Measurements from ENCODE around the gene FNDC10.

Gene FNDC10

DNA sequence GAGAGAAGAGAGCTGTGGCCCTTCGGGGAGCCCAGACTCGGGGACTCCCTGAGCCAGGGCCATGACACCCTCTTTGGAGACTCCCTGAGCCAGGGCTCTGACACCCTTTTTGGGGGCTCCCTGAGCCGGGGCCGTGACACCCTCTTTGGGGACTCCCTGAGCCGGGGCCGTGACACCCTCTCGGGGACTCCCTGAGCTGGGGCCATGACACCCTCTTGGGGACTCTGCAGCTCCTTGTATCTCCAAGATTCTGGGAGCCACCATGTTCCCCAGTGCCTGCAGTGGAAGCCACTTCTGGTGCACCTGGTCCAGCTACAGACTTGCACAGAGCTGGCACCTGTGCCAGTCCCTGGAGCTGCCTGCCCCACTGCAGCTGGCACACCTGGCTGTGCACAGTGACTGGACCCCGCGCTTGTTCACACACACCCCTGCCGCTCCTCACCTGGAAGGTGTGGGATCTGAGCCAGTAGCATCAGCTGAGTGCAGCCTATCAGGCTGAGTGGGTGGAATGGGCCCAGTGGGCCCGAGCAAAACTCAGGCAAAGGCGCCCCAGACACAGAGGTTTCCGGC lies 21.5 kb downstream of the FNDC10 start:
- Mint-ChIP-seq H3K4me1 (ENCODE audit: low read depth) (peaks cover 14% of the 10 kb centered on the region), H3K27ac (no peak overlapping the region), H3K27me3 (peaks cover 10% of the 10 kb centered on the region), H3K9me3 (no peaks in the 10 kb centered on the region), H3K36me3 (ENCODE audit: low read depth) (peaks cover 12% of the 10 kb centered on the region), H3K4me3 (no peak overlapping the region)
- no peak for DNase-seq

GRCh38 chr1:1577367-1578011 lies 22.4 kb downstream of the FNDC10 start:
- Mint-ChIP-seq H3K4me1 (ENCODE audit: low read depth) (peaks cover 17% of the 10 kb centered on the region), H3K36me3 (ENCODE audit: low read depth) (peaks cover 21% of the 10 kb centered on the region), H3K27ac (no peak overlapping the region), H3K4me3 (no peak overlapping the region), H3K27me3 (peaks cover 9% of the 10 kb centered on the region), H3K9me3 (no peaks in the 10 kb centered on the region)
- DNase-seq, result no peak

DNA sequence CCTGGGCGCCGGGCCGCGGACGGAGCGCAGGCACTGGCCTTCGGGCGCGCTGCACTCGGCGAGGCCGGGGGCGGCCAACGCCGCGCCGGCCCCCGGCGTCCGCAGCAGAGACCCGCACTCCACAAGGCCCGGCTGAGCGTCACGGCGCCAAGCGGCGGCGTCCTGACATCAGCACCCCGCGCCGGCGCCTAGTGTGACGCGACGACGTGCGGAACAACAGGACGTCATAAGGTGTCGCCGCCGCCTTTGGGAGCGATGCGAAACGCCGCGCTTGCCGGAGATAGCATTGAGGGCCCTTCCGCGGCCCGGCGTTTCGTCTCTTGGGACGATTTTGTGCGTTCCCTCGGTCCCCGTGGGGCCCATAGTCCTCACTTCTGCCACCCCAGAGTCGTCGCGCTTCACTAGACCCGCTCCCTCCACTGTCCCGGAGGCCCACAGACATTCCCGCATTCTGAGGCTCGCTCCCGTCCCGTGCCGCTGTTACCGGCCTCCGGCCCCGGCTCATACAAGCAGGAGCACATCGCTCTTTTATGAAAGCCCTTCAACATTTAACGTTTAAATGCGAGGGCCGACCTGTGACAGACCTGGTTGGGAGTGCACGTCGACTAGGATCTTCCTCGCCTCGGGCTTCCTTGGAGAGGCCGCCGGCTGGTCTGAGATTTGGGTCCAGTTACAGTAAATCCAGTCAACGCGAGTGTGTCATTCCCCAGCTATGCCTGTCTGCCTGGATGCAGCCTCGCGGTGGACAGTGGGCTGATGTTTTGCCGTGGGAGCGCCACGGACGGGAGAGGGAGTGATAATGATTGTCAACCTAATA lies 25.0 kb downstream of the FNDC10 start, which contains the start of gene SSU72:
Gene SSU72 (minus strand): TSS at position 143 of the 817 bp plus-strand sequence. CDS start 306 bp downstream, outside the sequence.
- Mint-ChIP-seq H3K36me3 (ENCODE audit: low read depth) (peaks cover 40% of the 10 kb centered on the region), H3K4me3 (peak within 1 kb of the TSS; percentile 97), H3K4me1 (ENCODE audit: low read depth) (peaks cover 34% of the 10 kb centered on the region), H3K27me3 (no peaks in the 10 kb centered on the region), H3K27ac (peak within 1 kb of the TSS; percentile 99), H3K9me3 (no peaks in the 10 kb centered on the region)
- DNase-seq, result peak; percentile 95

DNA sequence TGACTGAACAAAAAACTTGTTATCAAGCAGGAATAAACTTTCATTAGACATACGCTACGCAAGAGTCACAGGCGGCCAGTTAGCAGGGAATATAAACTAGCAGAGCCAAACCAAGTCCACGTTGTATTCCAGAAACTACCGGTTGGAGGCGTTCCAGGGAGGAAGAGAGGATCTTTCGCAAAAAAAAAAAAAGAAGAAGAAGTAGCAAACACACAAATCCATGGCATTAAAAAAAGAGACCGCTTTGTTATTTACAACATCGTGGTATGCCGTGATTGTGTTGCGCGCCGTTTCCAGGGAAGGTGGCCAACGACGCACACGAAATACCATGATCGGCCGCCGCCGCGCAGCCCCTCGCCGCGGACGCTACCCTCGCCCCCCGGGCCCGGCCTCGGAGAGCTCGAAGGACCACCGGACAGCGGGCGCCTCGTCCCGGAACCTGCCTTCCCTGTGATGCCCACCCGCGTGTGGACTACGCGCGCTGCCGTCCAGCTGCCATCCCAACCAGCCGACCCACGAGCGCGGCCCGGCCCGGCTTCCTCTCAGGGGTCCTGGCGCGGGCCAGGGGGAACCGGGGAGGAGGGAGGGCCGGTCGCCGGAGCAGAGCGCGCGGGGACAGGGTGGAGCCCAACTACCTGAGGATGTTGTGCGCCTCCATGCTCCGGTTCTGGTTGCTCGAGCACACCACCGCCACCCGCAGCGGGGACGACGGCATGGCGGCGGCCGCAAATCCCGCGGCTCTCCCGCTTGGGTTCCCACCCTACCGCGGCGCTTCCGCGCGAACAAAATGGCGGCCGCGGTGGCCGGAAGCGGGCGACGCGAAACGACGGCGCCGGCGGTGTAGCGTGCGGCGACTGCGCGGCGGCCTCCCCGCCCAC lies 25.9 kb downstream of the FNDC10 start:
- H3K9me3 Mint-ChIP-seq, result no peaks in the 10 kb centered on the region
- H3K27me3 Mint-ChIP-seq, result no peaks in the 10 kb centered on the region
- H3K4me3 Mint-ChIP-seq, result peak overlapping the region; percentile 96
- DNase-seq, result no peak
- H3K36me3 Mint-ChIP-seq (ENCODE audit: low read depth), result peaks cover 48% of the 10 kb centered on the region
- peak overlapping the region; percentile 97 for H3K27ac Mint-ChIP-seq
- H3K4me1 Mint-ChIP-seq (ENCODE audit: low read depth), result peaks cover 43% of the 10 kb centered on the region

- Mint-ChIP-seq H3K4me1 (ENCODE audit: low read depth) (peaks cover 54% of the 10 kb centered on the region), H3K9me3 (no peaks in the 10 kb centered on the region), H3K27ac (peak overlapping the region; percentile 84), H3K27me3 (no peaks in the 10 kb centered on the region), H3K36me3 (ENCODE audit: low read depth) (peaks cover 84% of the 10 kb centered on the region), H3K4me3 (no peak overlapping the region)
- DNase-seq, result no peak
Measured at GRCh38 chr1:1569341-1569740, 30.6 kb downstream of the FNDC10 start.

- no peaks in the 10 kb centered on the region for H3K9me3 Mint-ChIP-seq
- peaks cover 87% of the 10 kb centered on the region for H3K36me3 Mint-ChIP-seq (ENCODE audit: low read depth)
- no peaks in the 10 kb centered on the region for H3K27me3 Mint-ChIP-seq
- DNase-seq, result no peak
- no peak overlapping the region for H3K4me3 Mint-ChIP-seq
- peak overlapping the region; percentile 80 for H3K27ac Mint-ChIP-seq
- peaks cover 51% of the 10 kb centered on the region for H3K4me1 Mint-ChIP-seq (ENCODE audit: low read depth)
Measured at GRCh38 chr1:1567891-1568291, 32.0 kb downstream of the FNDC10 start.

GRCh38 chr1:1567152-1567875 lies 32.6 kb downstream of the FNDC10 start:
- no peaks in the 10 kb centered on the region for H3K9me3 Mint-ChIP-seq
- no peaks in the 10 kb centered on the region for H3K27me3 Mint-ChIP-seq
- no peak overlapping the region for H3K4me3 Mint-ChIP-seq
- H3K4me1 Mint-ChIP-seq (ENCODE audit: low read depth), result peaks cover 47% of the 10 kb centered on the region
- DNase-seq, result no peak
- peaks cover 88% of the 10 kb centered on the region for H3K36me3 Mint-ChIP-seq (ENCODE audit: low read depth)
- H3K27ac Mint-ChIP-seq, result peak overlapping the region; percentile 80

DNA sequence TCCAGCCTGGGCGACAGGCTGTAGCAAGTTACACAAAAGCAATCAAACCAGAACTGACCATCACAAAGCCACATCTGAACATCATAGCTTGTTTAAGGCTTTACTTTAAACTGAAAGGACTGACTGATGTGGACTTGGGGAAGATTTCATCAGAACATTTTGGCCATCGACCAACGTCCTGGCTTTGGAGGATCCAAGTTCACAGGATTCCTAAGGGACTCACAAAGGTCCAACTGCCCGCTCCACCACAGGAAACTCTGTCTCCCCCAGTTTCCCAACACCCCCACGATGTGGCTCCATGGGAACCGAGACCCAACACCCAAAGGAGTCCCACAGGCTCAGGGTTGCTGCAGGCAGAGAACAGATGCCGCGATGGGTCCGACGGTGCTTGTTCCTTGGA lies 34.6 kb downstream of the FNDC10 start:
- Mint-ChIP-seq H3K27ac (peak overlapping the region; percentile 77), H3K4me1 (ENCODE audit: low read depth) (peaks cover 35% of the 10 kb centered on the region), H3K36me3 (ENCODE audit: low read depth) (peaks cover 93% of the 10 kb centered on the region), H3K4me3 (no peak overlapping the region), H3K27me3 (no peaks in the 10 kb centered on the region), H3K9me3 (no peaks in the 10 kb centered on the region)
- DNase-seq, result no peak

GRCh38 chr1:1564268-1564667 lies 35.7 kb downstream of the FNDC10 start:
- no peak for DNase-seq
- H3K9me3 Mint-ChIP-seq, result no peaks in the 10 kb centered on the region
- no peak overlapping the region for H3K4me3 Mint-ChIP-seq
- H3K27ac Mint-ChIP-seq, result peak overlapping the region; percentile 72
- H3K4me1 Mint-ChIP-seq (ENCODE audit: low read depth), result peaks cover 25% of the 10 kb centered on the region
- no peaks in the 10 kb centered on the region for H3K27me3 Mint-ChIP-seq
- H3K36me3 Mint-ChIP-seq (ENCODE audit: low read depth), result peaks cover 91% of the 10 kb centered on the region

- Mint-ChIP-seq H3K9me3 (no peaks in the 10 kb centered on the region), H3K36me3 (ENCODE audit: low read depth) (peaks cover 92% of the 10 kb centered on the region), H3K27me3 (no peaks in the 10 kb centered on the region), H3K27ac (no peak overlapping the region), H3K4me1 (ENCODE audit: low read depth) (peaks cover 23% of the 10 kb centered on the region), H3K4me3 (no peak overlapping the region)
- no peak for DNase-seq
Measured at GRCh38 chr1:1563688-1564087, 36.2 kb downstream of the FNDC10 start.

DNA sequence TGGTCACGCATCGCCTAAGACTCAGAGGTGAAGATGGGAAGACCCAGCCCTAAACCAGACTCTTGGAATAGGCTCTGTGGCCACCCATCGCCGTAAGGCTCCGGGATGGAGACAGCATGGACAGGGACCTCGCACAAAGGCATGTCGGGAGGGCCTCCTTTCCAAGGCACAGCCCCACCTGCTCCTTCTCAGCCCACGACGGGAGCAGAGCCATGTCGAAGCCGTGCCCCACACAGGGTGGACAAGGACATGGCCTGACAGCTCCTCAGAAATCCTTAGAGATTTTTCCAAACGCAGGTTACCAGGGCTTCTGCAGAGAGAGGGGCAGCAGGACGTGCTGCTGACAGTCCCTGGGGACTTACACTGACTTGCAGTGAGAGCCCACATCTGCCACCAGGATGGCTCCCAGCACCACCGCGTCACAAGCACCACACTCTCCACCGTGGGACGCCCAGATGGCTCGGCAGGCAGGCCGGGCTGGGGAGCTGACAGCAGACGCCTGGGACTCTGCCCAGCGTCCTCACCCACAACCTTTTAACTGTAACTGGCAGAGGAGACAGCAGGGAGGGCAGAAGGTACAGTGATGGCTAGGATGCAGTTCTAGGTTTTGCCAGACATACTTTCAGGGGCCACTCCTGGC lies 37.3 kb downstream of the FNDC10 start:
- H3K9me3 Mint-ChIP-seq, result no peaks in the 10 kb centered on the region
- peak overlapping the region; percentile 44 for H3K27ac Mint-ChIP-seq
- H3K36me3 Mint-ChIP-seq (ENCODE audit: low read depth), result peaks cover 90% of the 10 kb centered on the region
- H3K4me3 Mint-ChIP-seq, result no peak overlapping the region
- H3K4me1 Mint-ChIP-seq (ENCODE audit: low read depth), result peaks cover 19% of the 10 kb centered on the region
- DNase-seq, result no peak
- H3K27me3 Mint-ChIP-seq, result no peaks in the 10 kb centered on the region

DNA sequence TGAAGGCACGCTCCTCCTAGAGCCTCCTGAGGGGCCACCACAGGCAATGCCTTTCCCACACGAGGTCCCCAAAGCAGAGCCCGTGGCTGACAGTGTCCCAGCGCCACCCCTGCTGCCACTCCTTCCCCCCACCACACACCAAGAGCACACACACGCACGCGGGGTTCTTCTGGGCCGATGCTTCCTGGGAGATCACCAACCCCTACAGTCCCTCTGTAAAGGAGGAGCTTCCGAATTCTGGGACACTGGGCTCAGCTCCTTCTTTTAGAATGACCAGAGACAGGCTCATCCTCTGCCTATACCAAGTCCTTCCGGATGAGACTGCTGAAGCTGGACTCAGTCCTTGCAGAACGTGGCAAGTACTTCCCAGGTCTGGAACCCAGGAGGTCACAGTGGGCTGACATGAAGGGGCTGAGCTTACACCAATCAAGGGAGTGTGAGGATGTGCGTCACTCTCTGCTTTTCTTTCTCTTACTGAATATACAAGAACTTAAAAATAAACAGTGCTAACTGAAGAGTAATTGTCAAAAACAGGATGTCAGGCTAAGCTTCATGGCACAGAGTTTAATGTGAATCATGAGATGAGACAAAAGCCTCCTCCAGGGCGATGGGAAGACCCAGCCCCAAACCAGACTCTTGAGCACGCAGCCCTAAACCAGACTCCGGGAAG lies 38.0 kb downstream of the FNDC10 start:
- peak overlapping the region; percentile 44 for H3K27ac Mint-ChIP-seq
- no peak overlapping the region for H3K4me3 Mint-ChIP-seq
- peaks cover 12% of the 10 kb centered on the region for H3K4me1 Mint-ChIP-seq (ENCODE audit: low read depth)
- H3K36me3 Mint-ChIP-seq (ENCODE audit: low read depth), result peaks cover 86% of the 10 kb centered on the region
- no peak for DNase-seq
- no peaks in the 10 kb centered on the region for H3K9me3 Mint-ChIP-seq
- no peaks in the 10 kb centered on the region for H3K27me3 Mint-ChIP-seq

DNA sequence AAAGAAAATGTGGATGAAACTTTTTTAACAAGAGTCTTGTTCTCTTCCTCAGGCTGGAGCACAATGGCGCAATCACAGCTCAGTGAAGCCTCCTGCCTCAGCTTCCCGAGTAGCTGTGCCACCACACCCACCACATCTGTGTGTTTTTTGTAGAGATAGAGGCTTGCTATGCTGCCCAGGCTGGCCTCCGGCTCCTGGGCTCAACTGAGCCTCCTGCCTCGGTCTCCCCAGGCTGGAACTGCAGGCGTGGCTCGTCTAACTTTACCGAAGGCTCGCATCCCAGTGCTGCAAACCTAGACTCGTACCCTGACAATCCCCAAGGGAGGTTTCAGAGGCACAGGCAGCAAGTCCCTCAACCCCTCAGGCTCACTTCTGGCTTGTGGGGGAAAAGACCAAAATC lies 39.8 kb downstream of the FNDC10 start:
- no peak overlapping the region for H3K4me3 Mint-ChIP-seq
- no peak for DNase-seq
- H3K4me1 Mint-ChIP-seq (ENCODE audit: low read depth), result peaks cover 5% of the 10 kb centered on the region
- H3K27ac Mint-ChIP-seq, result peak overlapping the region; percentile 6
- no peaks in the 10 kb centered on the region for H3K9me3 Mint-ChIP-seq
- peaks cover 82% of the 10 kb centered on the region for H3K36me3 Mint-ChIP-seq (ENCODE audit: low read depth)
- no peaks in the 10 kb centered on the region for H3K27me3 Mint-ChIP-seq
